KBM-7 (cell line): ENCODE measurements around the gene CACNG7.

ENCODE experiments used
- DNase-seq: peaks from one replicate; pipeline ENCODE4 v3.0.0-alpha.2; 2015
- in situ Hi-C: fragments of 300-500 bp; cut with MboI; formaldehyde crosslinking; loops from 2 replicates; pipeline ENCODE4 v1.14.3; 2020; ENCODE audit warnings: low sequenced_read_pairs, low pct_unique_long_range_greater_than_20kb, mixed read lengths

Gene CACNG7

GRCh38 chr19:53900191-53900860 lies 8.8 kb upstream of the CACNG7 start:
- in situ Hi-C loops: no loop called here
- DNase-seq: no peak

- peak; percentile 56 for DNase-seq
- in situ Hi-C loops: no loop called here
Observed at GRCh38 chr19:53903055-53903680, 5.9 kb upstream of the CACNG7 start.

DNA sequence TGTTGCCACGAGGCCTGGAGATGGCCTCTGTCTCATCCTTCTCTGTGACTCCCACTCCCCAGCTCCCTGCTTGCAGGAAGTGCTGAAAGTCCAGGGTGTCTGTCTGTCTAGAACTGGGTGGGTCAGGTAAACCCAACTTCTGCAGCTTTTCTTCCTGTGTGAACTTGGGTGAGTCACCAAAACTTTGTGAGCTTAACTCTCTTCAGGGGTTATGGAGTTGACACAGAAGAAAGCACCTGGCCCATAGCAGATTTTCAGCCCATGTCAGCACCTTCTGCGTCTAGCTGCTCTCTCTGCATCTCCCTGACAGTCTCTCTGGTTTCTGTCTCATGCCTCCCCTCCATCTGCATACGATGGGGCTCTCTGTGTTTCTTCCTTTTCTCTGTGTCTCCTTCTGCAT lies 4.2 kb upstream of the CACNG7 start:
- in situ Hi-C loops: no loop called here
- no peak for DNase-seq

DNA sequence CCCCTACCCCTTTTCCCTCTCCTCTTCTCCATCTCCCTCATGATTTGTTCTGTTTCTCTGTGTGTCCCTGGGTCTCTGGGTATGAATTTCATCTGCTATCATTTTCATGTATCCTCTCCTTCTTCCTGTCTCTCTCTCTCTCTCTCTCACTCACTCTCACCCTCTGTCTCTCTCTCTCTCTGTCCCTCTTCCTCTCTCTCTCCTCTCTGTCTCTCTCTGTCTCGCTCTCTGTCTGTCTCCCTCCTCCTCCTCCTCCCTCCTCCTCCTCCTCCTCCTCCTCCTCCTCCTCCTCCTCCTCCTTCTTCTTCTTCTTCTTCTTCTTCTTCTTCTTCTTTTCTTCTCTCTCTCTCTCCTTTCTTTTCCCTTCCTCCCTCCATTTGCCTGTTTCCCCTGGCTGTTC lies 3.3 kb upstream of the CACNG7 start:
- DNase-seq: no peak
- in situ Hi-C loops: no loop called here

DNA sequence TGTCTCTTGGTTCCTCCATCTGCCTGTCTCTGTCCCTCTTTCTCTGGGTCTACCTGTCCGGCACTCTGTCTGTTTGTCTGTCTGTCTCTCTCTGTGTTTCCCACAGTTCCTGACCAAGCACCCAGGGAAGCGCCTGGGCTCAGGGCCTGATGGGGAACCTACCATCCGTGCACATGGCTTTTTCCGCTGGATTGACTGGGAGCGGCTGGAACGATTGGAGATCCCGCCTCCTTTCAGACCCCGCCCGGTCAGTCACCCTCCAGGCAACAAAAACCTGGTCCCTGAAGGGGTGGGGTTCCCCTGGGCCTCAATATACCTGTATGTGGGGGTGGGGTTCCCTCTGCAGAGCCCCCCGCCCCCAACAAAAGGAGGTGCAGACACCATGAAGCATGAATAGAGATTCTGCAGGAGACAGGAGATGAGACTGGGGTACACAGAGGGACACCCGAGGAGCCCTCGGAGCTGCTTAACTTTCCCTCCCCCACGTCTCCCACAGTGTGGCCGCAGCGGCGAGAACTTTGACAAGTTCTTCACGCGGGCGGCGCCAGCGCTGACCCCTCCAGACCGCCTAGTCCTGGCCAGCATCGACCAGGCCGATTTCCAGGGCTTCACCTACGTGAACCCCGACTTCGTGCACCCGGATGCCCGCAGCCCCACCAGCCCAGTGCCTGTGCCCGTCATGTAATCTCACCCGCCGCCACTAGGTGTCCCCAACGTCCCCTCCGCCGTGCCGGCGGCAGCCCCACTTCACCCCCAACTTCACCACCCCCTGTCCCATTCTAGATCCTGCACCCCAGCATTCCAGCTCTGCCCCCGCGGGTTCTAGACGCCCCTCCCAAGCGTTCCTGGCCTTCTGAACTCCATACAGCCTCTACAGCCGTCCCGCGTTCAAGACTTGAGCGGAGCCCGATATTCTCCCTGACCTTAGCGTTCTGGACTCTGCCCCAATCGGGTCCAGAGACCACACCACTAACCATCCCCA lies 2.6 kb upstream of the CACNG7 start:
- DNase-seq: no peak
- in situ Hi-C loops: no loop called here

DNA sequence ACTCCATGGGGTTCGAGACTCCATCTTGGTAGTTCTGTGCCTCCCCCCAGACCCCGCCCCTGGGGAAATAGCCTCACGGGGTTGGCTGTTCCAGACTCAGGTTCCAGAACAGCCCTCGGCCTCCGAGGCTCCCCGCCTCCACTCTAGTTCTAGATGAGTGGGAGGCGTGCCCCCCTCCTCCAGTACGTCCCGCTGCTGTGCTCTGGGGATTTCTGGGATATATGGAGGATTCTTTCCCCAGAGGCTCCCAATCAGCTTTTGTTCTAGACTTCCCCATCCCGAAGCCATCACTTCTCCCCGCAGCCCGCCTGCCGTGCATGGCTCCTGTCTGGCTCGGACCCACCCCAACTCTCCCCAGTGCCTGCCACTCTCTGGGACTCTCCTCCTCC lies 1.9 kb upstream of the CACNG7 start:
- no peak for DNase-seq
- in situ Hi-C loops: no loop called here

GRCh38 chr19:53907690-53908089 lies 1.4 kb upstream of the CACNG7 start:
- in situ Hi-C loops: no loop called here

GRCh38 chr19:53908106-53908934 lies 758 bp upstream of the CACNG7 start:
- in situ Hi-C loops: no loop called here
- DNase-seq: peak; percentile 21

More at GRCh38 chr19:53907690-53908089, 1.4 kb upstream of the CACNG7 start:
- DNase-seq: no peak

DNA sequence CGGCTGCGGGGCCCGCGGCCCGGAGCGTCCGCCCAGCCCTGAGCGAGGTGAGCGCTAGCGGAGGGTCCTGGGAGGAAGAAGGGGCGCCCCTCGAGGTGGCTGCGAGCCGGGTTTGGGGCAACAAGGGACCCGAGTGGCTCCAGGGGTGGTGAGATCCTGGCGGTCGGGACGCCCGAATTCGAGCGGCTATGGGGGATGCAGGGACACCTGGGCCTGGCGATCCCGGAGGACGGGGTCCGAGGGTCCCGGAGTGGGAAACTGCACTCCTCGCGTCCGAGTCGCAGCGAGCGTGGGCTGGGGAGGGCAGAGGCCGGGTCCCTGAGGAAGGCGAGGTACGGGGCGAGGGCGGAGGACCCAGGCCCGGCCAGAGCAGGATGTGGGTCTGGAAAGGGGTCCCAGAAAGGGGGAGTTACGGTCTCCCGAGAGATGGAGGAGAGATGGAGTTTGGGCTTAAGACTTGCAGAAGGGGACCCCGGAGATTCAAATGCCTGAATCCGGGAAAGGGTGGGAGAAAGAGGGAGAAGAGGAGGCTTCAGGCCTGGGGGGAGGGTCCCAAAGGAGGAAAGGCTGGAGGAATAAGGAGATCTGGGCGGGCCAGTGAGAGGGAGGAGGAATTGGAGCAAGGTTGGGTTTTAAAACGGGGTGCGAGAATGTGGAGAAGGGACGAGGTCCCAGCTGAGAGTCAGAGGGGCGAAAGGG lies 542 bp downstream of the CACNG7 start:
- in situ Hi-C loops: no loop called here
- DNase-seq: no peak

GRCh38 chr19:53910170-53910518 lies 1.1 kb downstream of the CACNG7 start:
- no peak for DNase-seq
- in situ Hi-C loops: no loop called here

DNA sequence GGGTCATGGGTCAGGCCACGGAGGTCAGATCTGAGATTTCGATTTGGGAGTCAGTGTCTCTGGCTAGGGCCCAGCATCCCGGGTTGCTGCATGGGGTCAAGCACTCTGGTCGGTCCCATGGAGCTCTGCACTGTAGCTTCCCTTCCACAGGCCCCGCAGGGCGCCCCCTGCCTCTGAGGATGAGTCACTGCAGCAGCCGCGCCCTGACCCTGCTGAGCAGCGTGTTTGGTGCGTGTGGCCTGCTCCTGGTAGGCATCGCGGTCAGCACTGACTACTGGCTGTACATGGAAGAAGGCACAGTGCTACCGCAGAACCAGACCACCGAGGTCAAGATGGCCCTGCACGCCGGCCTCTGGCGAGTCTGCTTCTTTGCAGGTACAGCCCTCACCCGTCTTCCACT lies 3.6 kb downstream of the CACNG7 start:
- DNase-seq: no peak
- in situ Hi-C loops: no loop called here

DNA sequence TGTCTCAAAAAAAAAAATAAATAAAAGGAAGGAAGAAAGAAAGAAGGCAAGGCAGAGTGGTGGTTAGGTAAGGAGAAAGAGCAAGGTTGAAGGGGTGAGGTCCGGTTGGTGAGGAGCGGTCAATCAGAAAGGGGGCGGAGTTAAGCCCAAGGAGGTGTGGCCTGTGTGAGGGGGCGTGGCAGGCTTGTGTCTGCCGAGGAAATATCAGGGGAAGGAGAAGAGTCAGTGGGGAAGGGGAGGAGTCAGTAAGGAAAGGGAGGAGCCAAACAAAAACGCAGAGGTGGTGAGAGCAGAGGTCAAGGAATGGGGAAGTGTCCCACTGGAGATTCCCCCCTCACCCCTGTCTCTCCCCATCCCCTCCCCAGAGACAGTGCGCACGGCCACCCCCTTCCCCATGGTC lies 5.9 kb downstream of the CACNG7 start:
- in situ Hi-C loops: no loop called here
- DNase-seq: peak; percentile 33

- no peak for DNase-seq
- in situ Hi-C loops: no loop called here
Observed at GRCh38 chr19:53916004-53916403, 6.9 kb downstream of the CACNG7 start.

DNA sequence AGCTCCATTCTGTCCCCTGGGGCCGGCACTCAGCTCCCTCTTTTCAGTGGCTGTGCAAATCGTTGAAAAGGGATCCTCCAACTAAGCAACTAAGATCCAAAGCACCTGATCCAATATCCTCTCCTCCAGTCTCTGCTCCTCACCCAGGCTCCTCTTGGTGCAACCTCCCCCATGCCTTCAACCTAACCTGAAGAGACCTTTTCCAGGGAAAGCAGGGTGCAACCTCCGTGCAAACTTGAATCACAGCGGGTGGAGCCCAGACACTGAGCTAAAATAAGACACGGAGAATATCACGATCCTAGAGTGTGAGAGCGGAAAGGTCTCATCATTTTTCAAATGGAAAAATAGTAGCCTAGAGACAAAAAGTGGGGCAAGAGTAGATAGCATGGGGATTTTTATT lies 8.3 kb downstream of the CACNG7 start:
- in situ Hi-C loops: no loop called here

GRCh38 chr19:53927739-53928138 lies 18.7 kb downstream of the CACNG7 start:
- in situ Hi-C loops: no loop called here
- DNase-seq: peak; percentile 40

More for the DNA sequence above, 8.3 kb downstream of the CACNG7 start:
- no peak for DNase-seq

DNA sequence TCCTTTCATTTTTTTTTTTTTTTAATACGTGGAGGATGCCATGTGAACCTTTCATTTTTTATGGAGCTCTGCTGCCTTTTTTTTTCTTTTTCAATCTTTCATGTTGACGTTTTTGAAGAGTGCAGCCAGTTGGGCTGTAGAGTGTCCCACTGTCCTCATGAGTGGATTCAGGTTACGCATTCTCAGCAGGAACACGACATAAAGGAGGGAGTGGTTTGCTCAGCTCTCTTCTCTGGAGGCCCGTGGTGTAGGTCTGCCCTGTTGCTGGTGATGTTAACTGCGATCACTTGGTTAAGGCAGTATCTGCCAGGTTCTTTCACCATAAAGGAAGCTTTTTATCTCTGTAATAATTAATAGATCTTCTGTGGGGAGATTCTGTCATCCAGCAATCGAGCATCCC lies 27.0 kb downstream of the CACNG7 start:
- DNase-seq: no peak
- in situ Hi-C loops: no loop called here

DNA sequence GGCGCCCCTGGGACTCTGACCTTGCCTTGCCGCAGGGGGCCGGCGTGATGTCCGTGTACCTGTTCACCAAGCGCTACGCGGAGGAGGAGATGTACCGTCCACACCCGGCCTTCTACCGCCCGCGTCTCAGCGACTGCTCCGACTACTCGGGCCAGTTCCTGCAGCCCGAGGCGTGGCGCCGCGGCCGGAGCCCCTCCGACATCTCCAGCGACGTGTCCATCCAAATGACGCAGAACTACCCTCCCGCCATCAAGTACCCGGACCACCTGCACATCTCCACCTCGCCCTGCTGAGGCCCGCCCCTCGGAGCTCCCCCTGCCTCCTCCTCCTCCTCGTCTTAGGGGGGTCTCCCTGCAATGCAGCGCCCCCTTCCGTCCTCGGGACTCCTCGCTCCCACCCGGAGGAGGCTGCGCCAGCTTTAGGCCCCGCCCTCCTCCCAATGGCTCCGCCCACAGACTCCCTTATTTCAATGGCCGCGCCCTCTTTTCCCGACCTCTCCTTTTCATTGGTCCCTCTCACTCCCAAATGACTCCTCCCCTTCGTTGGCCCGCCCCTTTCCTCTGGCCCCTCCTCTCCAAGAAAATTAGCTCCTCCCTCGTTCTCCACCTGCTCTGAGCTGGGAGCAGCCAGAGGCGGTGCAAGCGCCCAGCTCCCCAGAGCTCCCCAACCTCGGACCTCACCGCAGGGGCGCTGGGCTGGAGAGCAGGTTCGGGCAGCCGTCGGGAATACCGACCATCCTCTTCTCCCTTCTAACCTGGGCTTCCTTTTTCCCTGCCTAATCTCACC lies 33.1 kb downstream of the CACNG7 start:
- no peak for DNase-seq
- in situ Hi-C loops: no loop called here

DNA sequence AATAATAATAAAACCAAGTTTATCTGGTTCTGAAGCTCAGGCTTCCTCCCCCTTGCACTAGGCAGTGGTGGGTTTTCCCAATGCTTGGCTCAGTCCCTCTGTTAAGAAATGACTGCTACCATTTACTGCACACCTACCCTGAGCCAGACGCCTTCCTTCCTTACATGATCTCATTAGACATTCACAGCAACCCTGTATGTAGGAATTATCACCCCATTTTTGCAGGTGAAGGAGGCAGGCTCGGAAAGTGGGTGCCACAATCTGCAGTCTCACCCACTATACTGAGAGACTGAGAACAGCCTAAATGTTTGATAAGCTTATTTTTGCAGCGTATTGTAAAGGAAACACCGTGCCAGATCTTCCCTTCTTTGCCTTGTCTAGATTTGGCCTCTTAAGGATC lies 35.3 kb downstream of the CACNG7 start:
- in situ Hi-C loops: no loop called here
- DNase-seq: no peak
